T-helper 1 cell (primary cell): Measurements from ENCODE around the gene SYNC.
"Not testable (repeated sequence)": the region's sequence is repeated elsewhere in the genome, so short reads cannot be mapped to it uniquely, and the experiment has no call there.

ENCODE experiments used
- DNase-seq, 5 donors: peaks; one replicate each; pipeline ENCODE4 v3.0.0-alpha.2; 2012 to 2020

Gene SYNC

GRCh38 chr1:32693455-32694174 is 9.0 kb downstream of the SYNC start:
- no peak for DNase-seq

DNA sequence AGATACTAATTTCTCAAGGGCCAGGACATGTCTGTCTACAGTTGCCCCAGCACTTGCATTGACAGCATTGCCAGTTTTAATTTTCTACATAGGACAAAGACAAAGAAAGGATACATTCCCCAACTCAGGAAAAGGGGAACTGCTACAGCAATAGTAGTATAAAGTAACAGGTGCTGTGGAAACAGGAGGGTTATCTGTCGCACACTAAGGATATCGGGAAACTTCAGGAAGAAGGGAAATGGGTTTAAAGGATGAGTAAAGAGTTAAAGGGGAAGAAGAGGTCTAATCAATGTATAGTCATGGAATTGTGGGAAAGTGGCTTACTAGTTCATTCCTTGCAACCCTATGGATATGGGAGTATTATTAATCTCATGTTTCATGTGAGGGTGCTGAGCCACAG is 16.2 kb downstream of the SYNC start:
- no peak for DNase-seq

- DNase-seq = no peak
Observed at GRCh38 chr1:32685498-32685897, 17.1 kb downstream of the SYNC start.

GRCh38 chr1:32684167-32684811 is 18.3 kb downstream of the SYNC start:
- DNase-seq = no peak

GRCh38 chr1:32683397-32683796 is 19.2 kb downstream of the SYNC start:
- DNase-seq = no peak

GRCh38 chr1:32681999-32682398 is 20.6 kb downstream of the SYNC start:
- DNase-seq = no peak

DNA sequence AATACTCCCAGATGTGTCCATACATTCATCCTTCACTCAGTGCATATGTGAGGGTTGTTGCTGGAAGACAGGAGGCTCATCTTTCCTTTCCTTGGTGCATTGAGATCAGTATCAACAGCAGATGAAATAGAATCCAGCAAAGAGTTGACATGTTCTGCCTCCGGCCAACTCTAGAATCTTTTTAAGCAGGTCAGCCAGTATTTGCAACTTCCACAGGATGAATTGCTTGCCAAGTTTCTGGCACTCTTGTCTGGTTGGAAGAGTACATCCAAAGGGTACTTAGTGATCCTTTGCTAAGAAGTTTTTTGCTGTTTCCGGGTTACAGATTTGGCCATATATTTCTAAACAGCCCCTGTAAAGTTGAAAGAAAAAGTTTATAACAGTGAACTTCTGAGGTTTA is 21.1 kb downstream of the SYNC start:
- no peak for DNase-seq

DNA sequence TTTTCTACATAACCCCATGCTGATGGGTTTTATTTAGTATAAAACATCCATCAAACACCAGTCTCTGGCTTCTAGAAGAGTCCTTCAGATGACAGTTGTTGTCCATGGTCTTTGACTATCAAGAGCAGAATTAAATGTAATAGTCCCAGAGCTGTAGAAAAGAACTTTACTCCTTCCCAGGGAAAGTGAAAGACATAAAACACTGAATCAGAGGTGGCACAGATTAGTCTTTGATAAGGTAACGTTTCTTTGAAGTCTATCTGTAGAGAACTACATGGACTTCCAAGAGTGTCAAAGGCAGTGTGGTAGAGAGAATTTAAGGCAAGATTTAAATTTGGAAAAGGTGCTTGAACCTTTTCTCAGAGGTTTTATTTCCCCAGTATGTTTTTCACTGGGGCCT is 21.9 kb downstream of the SYNC start:
- no peak for DNase-seq

DNA sequence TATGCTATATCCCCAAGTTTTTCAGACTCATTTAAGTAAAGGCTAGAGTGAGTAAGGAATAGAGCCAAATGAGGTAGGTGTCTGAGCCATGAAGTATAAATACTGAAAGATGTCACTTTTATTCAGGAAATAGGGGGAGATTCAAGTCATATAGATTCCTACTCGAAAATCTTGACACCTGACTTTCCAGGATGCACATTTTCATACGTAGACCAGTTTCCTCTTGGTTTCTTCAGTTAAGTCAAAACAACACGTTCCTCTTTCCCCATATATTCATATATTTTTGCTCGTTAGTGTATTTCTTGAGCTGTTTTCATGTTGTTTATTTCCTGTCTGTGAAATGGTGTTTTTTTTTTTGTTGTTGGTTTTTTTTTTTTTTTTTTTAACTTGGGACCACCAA is 22.6 kb downstream of the SYNC start:
- not testable (repeated sequence) for DNase-seq

DNA sequence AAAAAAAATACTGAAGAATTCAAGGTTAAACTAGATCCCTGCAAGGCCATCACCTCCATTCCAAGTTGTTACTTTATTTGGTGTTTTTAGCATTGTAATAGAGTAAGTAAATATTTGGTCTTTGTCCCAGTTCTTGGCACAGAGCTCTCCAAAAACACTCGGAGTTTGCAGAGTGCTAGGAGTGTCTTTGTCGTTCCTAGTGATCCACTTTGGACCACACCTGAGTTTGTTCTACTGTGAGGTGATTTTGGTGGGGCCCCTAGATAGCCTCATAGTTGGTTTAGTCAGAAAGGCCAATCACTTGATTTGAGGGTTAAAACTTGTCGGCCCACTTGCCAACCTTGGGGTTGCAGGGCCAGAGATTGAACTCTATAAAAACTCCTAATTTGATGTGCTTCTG is 25.6 kb downstream of the SYNC start:
- no peak for DNase-seq

GRCh38 chr1:32668716-32669115 is 33.9 kb downstream of the SYNC start:
- not testable (repeated sequence) for DNase-seq

- DNase-seq = no peak
Observed at GRCh38 chr1:32666901-32667566, 35.5 kb downstream of the SYNC start.

- no peak for DNase-seq
Observed at GRCh38 chr1:32665915-32666314, 36.7 kb downstream of the SYNC start.

DNA sequence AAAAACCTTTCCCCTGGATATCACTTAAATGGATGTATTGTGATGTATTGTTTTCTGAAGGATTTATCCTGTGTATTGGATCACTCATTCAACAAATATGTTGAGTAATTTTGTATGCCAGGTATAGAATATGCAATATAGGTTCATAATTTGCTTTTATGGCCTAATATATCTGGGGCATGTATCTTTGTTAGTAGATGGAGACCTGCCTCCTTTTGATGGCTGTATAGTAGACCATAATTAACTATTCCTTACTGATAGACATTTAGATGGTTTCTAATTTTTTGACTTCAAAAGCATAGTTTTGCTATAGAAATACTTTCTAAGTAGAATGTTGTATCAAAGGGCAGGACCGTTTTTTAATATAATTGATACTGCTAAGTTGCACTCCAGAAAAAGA is 43.0 kb downstream of the SYNC start:
- no peak for DNase-seq

- no peak for DNase-seq
Observed at GRCh38 chr1:32652244-32652962, 50.2 kb downstream of the SYNC start.

GRCh38 chr1:32651461-32652073 is 51.0 kb downstream of the SYNC start:
- DNase-seq = no peak

- peak; percentile 96 to 99 (median 97) for DNase-seq
Observed at GRCh38 chr1:32650752-32651460, 51.7 kb downstream of the SYNC start, which contains the start of gene RBBP4. RBBP4 (plus strand) TSS chr1:32651208; CDS start chr1:32651307, 99 bp downstream.

DNA sequence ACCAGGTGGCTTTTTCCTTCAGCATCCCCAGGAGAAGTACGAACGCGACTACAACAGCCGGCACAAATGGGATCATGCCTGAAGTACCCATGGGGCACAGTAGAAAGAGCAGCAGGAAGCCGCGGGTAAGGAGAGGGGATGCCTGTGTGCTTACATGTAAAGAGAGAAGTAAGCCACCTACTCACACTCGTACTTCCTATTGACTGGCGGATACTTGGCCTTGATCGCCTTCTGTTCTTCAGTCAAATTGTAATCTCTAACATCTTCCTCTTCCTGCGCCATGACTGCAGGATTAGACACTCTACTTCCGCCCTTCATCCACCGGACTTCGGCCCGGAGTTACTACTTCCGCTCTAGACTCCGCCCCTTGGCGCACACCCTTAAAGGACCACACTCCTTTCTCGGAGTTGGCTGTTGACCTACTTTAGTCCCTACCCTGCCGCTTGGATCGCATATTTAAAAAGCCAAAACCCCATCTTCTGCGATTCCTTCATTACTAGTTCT is 52.3 kb downstream of the SYNC start, which contains the start of gene ZBTB8OS:
TSS of gene ZBTB8OS (minus strand) at position 303 of the 504 bp plus-strand sequence. CDS start at position 282, 21 bp downstream.
- DNase-seq = peak; percentile 76 to 96 (median 86)

- DNase-seq = peak in 1 of 5 donors; percentile 25
Observed at GRCh38 chr1:32647308-32648134, 55.0 kb downstream of the SYNC start.

DNA sequence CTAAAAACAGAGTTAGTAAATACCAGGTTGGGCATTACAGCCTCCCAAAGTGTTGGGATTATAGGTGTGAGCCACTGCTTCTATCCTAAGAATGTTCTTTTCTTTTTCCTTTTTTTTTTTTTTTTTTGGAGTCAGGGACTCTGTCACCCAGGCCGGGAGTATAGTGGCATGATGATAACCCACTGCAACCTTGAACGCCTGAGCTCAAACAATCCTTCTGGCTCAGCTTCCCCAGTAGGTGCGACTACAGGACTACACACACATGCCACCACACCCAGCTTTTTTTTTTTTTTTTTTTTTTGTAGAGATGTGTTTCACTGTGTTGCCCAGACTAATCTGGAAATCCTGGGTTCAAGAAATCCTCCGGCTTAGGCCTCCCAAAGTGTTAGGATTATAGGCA is 58.1 kb downstream of the SYNC start:
- no peak for DNase-seq
